Testis (tissue), 2 donors: ENCODE data around the gene ZNF771.

Source experiments
- POLR2A ChIP-seq: fragments of 450-650 bp; IDR thresholded peaks from one replicate; pipeline ENCODE4 v1.6.1; 2017; ENCODE audit warnings: antibody characterized with exemption, mild to moderate bottlenecking, moderate library complexity
- TF ChIP-seq, protein P1 (sequence below), 3 experiments: fragments of 450-650 bp in 2 of 3; fragments of 200-600 bp in 1 of 3; sonication (generic) in 1 of 3; IDR thresholded peaks; one replicate each; pipeline ENCODE4 v1.5.1; 2016 to 2019; ENCODE audit warnings: antibody characterized with exemption in 3 of 3, mild to moderate bottlenecking in 2 of 3, moderate library complexity in 1 of 3

DNA sequence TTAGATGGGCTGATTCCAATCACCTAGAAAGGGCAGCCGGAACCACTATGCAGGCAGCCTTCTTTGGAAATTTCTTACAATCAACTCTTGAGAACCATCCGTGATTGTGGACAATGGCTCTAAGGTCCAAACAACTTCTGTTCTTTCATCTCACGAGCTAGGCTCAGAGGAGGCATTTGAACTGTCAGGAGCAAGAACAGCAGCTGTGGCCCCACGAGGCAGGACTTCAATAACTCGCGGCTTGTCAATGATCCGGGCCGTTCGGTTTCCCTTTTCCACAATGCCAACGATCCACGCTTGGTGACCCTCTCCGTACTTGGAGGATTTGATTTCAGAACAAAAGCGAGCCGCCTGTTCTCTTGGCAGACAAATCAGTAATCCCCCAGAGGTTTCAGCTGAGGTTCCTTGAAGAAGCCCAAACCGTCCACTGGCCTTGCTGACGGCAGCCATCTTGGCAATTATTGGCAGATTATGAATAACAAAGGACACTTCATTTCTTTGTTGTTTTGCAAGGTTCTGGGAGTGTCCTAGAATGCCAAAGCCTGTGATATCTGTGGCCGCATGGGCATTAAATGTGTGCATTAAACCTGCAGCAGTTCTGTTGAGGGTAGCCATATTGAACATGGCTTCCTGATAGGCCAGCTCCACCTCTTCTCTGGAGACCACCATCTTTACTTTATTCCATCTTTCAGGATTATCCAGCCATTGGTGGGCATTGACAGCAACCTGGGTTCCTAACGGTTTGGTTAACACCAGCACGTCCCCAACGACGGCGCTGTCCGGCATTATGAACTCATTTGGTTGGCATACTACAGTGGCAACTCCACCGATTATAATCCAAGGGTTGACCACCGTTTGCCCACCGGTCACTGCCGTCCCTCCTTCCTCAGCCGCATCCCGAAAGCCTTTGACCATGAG is 37.1 kb downstream of the ZNF771 start:
- no peak for TF ChIP-seq POLR2A
- TF ChIP-seq, protein P1, sequence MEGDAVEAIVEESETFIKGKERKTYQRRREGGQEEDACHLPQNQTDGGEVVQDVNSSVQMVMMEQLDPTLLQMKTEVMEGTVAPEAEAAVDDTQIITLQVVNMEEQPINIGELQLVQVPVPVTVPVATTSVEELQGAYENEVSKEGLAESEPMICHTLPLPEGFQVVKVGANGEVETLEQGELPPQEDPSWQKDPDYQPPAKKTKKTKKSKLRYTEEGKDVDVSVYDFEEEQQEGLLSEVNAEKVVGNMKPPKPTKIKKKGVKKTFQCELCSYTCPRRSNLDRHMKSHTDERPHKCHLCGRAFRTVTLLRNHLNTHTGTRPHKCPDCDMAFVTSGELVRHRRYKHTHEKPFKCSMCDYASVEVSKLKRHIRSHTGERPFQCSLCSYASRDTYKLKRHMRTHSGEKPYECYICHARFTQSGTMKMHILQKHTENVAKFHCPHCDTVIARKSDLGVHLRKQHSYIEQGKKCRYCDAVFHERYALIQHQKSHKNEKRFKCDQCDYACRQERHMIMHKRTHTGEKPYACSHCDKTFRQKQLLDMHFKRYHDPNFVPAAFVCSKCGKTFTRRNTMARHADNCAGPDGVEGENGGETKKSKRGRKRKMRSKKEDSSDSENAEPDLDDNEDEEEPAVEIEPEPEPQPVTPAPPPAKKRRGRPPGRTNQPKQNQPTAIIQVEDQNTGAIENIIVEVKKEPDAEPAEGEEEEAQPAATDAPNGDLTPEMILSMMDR (IDR thresholded peaks at IDR 0.05) = no peak
